ENCODE data around the gene IL31.

IL31 gene

DNA sequence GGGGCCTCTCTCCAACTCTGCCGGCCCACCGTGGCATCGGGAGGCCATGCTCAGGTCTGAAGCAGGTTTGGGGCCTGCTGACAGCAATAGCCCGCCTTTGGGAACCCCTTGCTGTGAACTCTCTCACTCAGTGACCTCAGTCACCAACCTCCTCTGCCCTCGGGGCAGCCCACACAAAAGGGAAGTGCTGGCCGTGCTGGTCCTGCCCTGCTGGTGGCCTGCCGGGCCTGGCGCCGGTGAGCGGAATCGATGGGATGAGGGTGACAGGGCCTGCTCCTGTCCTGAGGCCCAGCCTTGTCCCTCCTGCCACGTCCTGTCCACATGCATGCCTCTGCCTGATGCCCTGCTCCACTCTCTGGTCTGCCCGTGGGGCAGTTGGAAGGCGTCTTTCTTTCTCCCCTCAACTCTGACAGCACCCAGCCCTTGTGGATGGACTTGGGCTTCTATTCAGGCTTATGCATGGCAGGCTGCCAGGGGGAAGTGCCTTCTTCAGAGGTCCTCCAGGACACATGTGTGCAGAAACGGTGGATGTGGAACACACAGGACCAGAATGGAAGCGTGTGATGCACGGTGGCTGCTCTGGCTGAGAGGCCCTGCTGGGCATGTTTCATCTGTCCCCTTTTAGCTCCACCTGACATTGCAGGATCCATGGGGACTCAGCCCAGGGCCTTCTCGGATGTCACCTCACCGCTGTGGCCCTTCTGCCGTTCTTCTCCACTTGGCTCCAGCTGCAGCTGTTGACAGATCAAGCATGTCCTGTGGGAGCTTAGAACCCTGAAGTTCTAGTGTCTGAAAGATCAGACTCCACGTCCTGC lies 31.9 kb downstream of the IL31 start:
- Histone ChIP-seq H2AFZ (ENCODE audit: low read length) (no peak overlapping the region), H3K4me3 (ENCODE audit: low read length, poor library complexity, severe bottlenecking) (no peak overlapping the region), H3K27me3 (ENCODE audit: insufficient read depth, low read length, poor library complexity, severe bottlenecking) (no peaks in the 10 kb centered on the region), H3K9me3 (ENCODE audit: insufficient read depth, low read depth, low read length) (no peaks in the 10 kb centered on the region), H3K36me3 (ENCODE audit: insufficient read depth, low read length) (peaks cover 27% of the 10 kb centered on the region; the same call in 1 of the 2 replicates), H3K9ac (ENCODE audit: low read depth, low read length, poor library complexity, severe bottlenecking) (no peak overlapping the region), H3K4me1 (ENCODE audit: insufficient read depth, low read length, poor library complexity, severe bottlenecking) (no peaks in the 10 kb centered on the region), H3K79me2 (ENCODE audit: insufficient read depth, low read length) (no peaks in the 10 kb centered on the region), H4K20me1 (ENCODE audit: insufficient read depth, low read length, poor library complexity, severe bottlenecking) (no peaks in the 10 kb centered on the region), H3K4me2 (ENCODE audit: low read depth, low read length, poor library complexity, severe bottlenecking) (no peak overlapping the region), H3F3A (ENCODE audit: low read depth) (no peaks in the 10 kb centered on the region), H3K9me2 (replicated peaks; ENCODE audit: low read depth, low read length) (no peaks in the 10 kb centered on the region)
- TF ChIP-seq EZH2phosphoT487 (IDR thresholded peaks at IDR 0.05; ENCODE audit: borderline replicate concordance) = no peak
- TF ChIP-seq, protein P1, sequence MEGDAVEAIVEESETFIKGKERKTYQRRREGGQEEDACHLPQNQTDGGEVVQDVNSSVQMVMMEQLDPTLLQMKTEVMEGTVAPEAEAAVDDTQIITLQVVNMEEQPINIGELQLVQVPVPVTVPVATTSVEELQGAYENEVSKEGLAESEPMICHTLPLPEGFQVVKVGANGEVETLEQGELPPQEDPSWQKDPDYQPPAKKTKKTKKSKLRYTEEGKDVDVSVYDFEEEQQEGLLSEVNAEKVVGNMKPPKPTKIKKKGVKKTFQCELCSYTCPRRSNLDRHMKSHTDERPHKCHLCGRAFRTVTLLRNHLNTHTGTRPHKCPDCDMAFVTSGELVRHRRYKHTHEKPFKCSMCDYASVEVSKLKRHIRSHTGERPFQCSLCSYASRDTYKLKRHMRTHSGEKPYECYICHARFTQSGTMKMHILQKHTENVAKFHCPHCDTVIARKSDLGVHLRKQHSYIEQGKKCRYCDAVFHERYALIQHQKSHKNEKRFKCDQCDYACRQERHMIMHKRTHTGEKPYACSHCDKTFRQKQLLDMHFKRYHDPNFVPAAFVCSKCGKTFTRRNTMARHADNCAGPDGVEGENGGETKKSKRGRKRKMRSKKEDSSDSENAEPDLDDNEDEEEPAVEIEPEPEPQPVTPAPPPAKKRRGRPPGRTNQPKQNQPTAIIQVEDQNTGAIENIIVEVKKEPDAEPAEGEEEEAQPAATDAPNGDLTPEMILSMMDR (conservative IDR thresholded peaks at IDR 0.05; ENCODE audit: low read length) = no peak

DNA sequence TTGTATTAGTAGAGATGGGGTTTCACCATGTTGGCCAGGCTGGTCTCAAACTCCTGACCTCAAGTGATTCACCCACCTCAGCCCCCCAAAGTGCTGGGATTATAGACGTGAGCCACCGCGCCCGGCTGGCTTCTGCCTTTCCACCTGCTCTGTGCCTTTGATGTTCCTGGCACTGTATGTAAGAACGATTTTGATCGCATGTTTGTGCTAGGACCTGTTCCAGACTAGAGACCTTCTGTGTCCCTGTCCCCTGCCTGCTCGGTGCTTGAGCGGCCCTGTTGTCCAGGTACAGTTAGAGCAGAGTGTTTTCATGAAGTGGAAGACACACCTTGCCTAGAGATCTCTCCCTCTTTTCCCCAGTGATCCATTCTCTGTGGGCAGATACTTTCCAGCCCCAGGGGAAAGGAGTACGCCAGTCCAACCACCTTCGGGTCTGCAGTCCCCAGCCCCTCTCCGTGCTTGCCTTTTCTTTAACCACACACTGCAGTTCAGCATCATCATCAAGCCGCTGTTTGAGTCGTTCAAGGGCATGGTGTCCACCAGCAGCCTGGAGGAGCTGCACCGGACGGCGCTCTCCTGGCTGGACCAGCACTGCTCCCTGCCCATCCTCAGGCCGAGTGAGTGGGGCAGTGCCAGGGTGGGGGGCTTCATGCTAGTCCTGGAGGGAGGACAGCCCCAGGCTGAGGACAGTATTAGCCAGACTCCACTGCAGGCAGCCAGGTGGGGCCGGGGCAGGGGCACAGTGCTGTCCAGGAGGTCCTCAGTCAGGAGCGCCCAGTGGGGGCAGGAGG lies 33.4 kb downstream of the IL31 start:
- Histone ChIP-seq H3K36me3 (ENCODE audit: insufficient read depth, low read length) (peaks cover 32% of the 10 kb centered on the region; the same call in 1 of the 2 replicates), H3K9me3 (ENCODE audit: insufficient read depth, low read depth, low read length) (no peaks in the 10 kb centered on the region), H3K9ac (ENCODE audit: low read depth, low read length, poor library complexity, severe bottlenecking) (no peak overlapping the region), H3K79me2 (ENCODE audit: insufficient read depth, low read length) (no peaks in the 10 kb centered on the region), H3K4me3 (ENCODE audit: low read length, poor library complexity, severe bottlenecking) (no peak overlapping the region), H3F3A (ENCODE audit: low read depth) (no peaks in the 10 kb centered on the region), H3K9me2 (replicated peaks; ENCODE audit: low read depth, low read length) (no peaks in the 10 kb centered on the region), H3K4me1 (ENCODE audit: insufficient read depth, low read length, poor library complexity, severe bottlenecking) (no peaks in the 10 kb centered on the region), H2AFZ (ENCODE audit: low read length) (no peak overlapping the region), H3K27me3 (ENCODE audit: insufficient read depth, low read length, poor library complexity, severe bottlenecking) (no peaks in the 10 kb centered on the region), H3K4me2 (ENCODE audit: low read depth, low read length, poor library complexity, severe bottlenecking) (no peak overlapping the region), H4K20me1 (ENCODE audit: insufficient read depth, low read length, poor library complexity, severe bottlenecking) (no peaks in the 10 kb centered on the region)
- no peak for TF ChIP-seq EZH2phosphoT487 (IDR thresholded peaks at IDR 0.05; ENCODE audit: borderline replicate concordance)
- TF ChIP-seq, protein P1 (conservative IDR thresholded peaks at IDR 0.05; ENCODE audit: low read length) = no peak

DNA sequence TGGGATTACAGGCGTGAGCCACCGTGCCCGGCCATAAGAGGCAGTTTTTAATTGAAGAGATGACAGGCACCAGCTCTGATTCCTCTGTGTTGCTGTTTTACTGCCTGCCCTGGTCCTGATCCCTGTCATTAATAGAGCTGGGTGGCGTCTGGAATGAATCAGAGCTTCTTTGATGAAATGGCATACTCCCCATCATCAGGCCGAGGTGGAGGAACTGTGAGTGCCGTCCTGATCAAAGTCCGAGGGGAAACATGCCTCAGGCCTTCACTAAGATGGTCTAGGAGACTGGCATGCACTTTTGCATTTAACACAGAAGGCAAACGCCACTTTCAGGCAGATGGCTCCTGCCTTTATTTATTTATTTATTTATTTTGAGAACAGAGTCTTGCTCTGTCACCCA lies 34.1 kb downstream of the IL31 start:
- H3K4me1 ChIP-seq (ENCODE audit: insufficient read depth, low read length, poor library complexity, severe bottlenecking) = no peaks in the 10 kb centered on the region
- no peaks in the 10 kb centered on the region for H3F3A ChIP-seq (ENCODE audit: low read depth)
- peaks cover 39% of the 10 kb centered on the region; the same call in 1 of the 2 replicates for H3K36me3 ChIP-seq (ENCODE audit: insufficient read depth, low read length)
- H3K9me2 ChIP-seq (replicated peaks; ENCODE audit: low read depth, low read length) = no peaks in the 10 kb centered on the region
- H3K4me3 ChIP-seq (ENCODE audit: low read length, poor library complexity, severe bottlenecking) = no peak overlapping the region
- H4K20me1 ChIP-seq (ENCODE audit: insufficient read depth, low read length, poor library complexity, severe bottlenecking) = no peaks in the 10 kb centered on the region
- H3K27me3 ChIP-seq (ENCODE audit: insufficient read depth, low read length, poor library complexity, severe bottlenecking) = no peaks in the 10 kb centered on the region
- no peaks in the 10 kb centered on the region for H3K79me2 ChIP-seq (ENCODE audit: insufficient read depth, low read length)
- H2AFZ ChIP-seq (ENCODE audit: low read length) = no peak overlapping the region
- no peak for TF ChIP-seq EZH2phosphoT487 (IDR thresholded peaks at IDR 0.05; ENCODE audit: borderline replicate concordance)
- TF ChIP-seq, protein P1 (conservative IDR thresholded peaks at IDR 0.05; ENCODE audit: low read length) = no peak
- H3K9me3 ChIP-seq (ENCODE audit: insufficient read depth, low read depth, low read length) = no peaks in the 10 kb centered on the region
- no peak overlapping the region for H3K4me2 ChIP-seq (ENCODE audit: low read depth, low read length, poor library complexity, severe bottlenecking)
- no peak overlapping the region for H3K9ac ChIP-seq (ENCODE audit: low read depth, low read length, poor library complexity, severe bottlenecking)

All from Loucy (cell line).